NCI-H1436 treated with DMSO at 0.1 percent for 48 hours (cell line): ENCODE data around the gene CCDC192.

Experiments
- DNase-seq: peaks from one replicate; lab custom pipeline; 2025; lab: John Stamatoyannopoulos, UW

Gene CCDC192

GRCh38 chr5:127885176-127885575 lies 182.0 kb downstream of the CCDC192 start:
- DNase-seq, result no peak

- DNase-seq, result no peak
Observed at GRCh38 chr5:127886081-127886480, 182.9 kb downstream of the CCDC192 start.

- no peak for DNase-seq
Observed at GRCh38 chr5:127887282-127887681, 184.1 kb downstream of the CCDC192 start.

GRCh38 chr5:127891942-127892341 lies 188.8 kb downstream of the CCDC192 start:
- no peak for DNase-seq

DNA sequence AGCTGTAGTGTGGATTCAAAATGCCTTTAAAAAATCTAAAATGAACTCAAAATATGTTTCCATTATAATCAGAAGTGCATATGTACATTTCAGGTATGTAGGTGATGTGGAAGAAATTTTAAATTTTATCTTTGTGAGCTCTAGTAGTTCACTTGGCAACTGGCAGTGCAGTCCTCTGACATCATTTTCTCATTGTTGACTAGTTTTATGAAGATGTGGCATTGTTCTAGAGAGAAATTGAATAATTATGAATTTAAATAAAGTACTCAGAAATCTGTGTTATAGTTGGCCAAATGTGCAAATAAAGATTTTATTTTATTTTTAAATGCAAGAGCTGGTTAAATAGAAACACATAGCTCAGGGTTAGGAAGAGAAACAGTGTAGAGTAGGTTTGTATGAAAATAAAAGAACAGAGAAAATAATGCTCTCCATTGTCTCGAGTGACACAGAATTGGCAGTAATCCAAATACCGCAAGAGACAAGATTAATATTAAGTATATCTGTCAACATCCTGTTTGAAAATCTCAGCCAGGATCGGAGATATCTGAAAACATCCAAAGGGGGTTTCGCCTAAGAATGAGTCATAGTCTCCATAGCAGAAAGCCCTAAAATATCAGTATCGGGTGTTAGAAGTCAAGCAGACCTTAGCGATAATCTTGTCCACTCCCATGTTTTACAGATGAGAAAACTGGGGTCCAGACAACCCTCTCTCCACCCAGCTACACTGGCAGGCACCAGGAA lies 189.4 kb downstream of the CCDC192 start:
- no peak for DNase-seq

DNA sequence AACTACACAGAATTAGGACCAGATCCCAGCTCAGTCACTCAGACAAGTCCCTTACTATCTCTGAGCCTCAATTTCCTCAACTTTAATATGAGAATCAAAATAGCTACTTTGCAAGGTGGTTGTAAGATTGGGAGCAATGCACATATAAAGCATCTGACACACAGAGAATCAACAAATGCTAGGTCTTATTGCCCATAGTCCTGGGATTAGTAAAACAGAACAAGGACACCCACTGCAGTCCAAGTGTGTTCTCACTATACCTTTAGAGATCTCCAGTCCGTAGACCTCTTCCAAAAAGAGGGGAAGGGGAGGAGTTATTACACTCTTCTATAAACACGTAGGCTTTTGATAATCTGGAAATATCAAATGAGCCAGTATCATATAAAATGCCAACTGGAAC lies 190.0 kb downstream of the CCDC192 start:
- DNase-seq, result no peak

GRCh38 chr5:127894461-127894860 lies 191.3 kb downstream of the CCDC192 start:
- no peak for DNase-seq

- no peak for DNase-seq
Observed at GRCh38 chr5:127898551-127899213, 195.5 kb downstream of the CCDC192 start.

DNA sequence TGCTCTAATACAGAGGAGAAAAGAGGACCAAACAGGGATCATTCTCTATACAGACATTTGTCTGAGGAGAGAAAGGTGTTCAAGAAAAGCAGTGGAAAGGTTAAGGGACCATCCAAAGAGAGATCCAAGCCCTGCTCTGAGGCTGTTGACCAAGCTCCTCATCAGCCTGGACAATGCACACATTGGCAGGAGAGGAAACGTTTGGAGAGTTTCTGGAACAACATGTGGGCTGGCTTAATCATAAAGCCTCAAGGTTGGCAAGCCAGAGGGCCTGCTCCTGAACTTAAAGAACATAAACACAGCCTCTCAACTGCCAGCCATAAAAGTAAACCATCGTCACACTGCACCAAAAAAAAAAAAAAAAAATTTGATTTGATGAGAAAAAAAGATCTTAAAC lies 196.0 kb downstream of the CCDC192 start:
- DNase-seq, result no peak

DNA sequence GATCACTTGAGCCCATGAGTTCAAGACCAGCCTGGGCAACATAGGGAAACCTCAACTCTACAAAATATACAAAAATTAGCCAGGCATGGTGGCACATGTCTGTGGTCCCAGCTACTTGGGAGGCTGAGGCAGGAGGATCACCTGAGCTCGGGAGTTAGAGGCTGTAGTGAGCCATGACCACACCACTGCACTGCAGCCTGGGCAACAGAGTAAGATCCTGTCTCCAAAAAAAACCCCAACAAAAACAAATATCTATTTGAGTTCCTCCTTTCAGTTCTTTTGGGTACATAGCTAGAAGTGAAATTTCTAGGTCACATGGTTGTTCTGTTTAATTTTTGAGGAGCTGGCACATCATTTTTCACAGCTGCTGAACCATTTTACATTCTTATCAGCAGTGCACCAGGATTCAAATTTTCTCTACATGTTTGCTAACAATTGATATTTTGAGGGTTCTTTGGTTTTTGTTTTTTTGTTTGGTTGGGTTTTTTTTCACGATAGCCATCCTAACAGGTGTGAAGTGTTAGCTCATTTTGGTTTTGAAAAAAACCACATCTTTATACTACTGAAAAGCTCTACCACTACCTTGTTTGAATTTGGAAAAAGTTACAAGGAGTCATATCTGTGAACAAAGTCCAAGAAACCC lies 203.5 kb downstream of the CCDC192 start:
- DNase-seq, result no peak

DNA sequence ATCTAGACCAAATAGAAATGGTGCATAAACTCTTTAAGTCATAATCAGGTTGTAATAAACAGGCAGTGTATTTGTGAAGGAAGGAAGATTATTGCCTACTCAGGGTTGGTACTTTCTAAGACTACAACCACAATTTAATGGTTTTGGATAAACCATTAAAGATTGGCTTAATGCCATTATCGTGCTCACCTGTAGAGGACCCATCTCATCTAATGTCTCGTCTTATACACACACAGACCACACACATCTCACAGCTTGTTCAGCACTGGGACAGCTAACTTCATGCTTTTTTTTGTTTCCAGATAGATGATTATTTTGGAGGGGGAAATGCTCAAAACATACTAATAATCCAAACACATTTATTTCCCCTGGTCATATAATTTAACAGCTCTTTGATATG lies 204.7 kb downstream of the CCDC192 start:
- no peak for DNase-seq

DNA sequence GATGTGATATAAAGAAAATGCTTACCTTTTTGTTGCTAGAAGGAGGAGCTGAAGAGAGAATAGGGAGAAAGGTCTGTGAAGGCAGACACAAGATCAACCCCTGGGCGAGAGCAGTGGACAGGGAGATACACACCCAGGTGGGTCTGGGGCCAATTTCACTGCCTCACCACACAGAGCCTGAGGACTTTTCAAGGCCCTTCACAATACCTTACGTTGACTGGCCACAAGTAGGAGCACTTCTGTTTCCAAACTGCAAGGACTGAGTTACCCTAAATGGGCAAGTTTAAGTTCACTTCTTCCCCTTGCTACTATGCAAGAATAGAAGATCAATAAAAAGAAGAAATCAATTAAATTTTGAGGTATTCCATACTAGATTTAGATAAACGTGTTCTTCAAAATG lies 205.9 kb downstream of the CCDC192 start:
- DNase-seq, result no peak

GRCh38 chr5:127909821-127910220 lies 206.6 kb downstream of the CCDC192 start:
- DNase-seq, result no peak

DNA sequence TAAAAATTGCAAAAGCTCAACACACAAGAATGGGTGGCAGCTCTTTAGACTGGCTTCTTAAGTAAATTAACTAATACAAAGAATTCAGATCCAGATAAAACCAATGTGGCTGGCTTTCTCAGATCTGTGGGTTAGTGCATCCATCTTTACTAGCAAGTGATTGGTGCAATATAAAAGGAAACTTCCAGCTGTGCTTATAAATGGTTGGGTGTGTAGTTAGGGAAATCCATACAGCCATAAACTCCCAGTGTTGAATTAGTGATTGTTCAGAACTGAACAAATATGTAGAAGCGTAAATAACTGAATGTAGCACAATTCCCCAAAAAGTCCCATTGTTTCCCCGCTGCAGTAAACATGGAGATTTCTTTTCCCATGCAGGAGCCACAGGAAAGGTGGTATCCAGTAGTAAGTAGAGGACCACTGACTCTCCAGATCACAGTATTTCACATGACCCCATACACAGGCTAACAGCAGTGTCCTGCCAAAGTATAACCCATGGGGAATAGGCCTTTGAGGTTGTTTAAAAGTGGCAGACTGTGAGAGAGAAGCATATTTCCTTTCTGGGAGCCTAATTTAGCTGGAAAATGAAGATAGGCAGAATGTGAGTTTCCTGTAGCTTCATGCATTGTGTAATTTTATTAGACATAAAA lies 207.2 kb downstream of the CCDC192 start:
- DNase-seq, result no peak

GRCh38 chr5:127911619-127912018 lies 208.4 kb downstream of the CCDC192 start:
- no peak for DNase-seq

DNA sequence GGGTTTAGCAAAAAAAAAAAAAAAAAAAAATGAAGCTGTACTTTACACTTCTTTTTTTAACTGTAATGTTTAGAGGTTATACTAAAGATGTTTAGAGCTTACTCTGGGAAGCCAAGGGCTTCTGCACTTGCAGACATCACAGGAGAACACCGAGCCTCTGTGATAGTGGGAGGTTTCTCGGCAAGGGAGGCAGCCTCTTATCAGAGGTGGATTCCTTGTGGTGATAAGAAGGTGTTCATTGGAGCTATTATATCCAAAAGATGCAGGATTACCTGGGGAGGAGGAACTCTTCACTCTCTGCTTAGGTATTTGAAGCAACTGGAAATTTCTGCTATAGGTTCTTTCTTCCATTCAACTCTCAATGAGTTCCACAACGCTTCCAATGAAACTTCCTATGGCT lies 209.2 kb downstream of the CCDC192 start:
- no peak for DNase-seq

DNA sequence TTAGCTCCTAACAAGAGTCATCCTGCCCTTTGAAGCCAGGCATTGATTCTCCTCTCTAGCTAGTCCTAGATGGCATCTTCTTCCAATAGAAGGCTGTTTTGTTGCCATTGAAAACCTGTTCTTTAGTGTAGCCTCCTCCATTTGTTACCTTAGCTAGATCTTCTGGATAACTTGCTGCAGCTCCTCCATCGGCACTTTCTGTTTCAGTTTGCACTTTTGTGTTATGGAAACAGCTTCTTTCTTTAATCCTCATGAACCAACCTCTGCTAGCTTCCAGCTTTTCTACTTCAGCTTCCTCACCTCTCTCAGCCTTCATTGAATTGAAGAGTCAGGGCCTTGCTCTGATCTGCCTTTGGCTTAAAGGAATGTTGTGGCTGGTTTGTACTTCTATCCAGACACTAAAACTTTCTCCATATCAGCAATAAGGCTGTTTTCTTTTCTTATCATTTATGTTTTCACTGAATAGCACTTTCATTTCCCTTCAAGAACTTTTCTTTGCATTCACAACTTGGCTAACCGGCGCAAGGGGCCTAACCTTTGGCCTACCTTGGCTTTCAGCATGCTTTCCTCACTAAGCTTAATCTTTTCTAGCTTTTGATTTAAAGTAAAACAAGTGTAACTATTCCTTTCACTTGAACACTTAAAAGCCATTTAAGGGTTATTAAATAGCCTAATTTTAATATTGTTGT lies 213.8 kb downstream of the CCDC192 start:
- DNase-seq, result no peak

GRCh38 chr5:127919006-127919796 lies 216.0 kb downstream of the CCDC192 start:
- no peak for DNase-seq

- DNase-seq, result no peak
Observed at GRCh38 chr5:127919818-127920217, 216.6 kb downstream of the CCDC192 start.

DNA sequence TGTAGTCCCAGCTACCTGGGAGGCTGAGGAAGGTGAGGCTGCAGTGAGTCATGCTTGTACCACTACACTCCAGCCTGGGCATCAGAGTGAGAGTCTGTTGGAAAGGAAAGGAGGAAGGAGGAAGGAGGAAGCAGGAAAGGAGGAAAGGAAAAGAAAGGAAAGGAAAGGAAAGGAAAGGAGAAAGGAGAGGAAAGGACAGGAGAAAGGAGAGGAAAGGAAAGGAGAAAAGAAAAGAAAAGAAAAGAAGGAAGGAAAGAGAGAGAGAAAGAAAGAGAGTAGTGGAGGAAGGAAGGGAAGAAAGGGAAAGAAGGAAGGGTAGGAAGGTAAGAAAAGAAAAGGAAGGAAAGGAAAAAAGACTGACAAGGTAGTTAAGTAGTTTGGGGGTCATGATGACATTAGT lies 217.7 kb downstream of the CCDC192 start:
- DNase-seq, result no peak

GRCh38 chr5:127922603-127923002 lies 219.4 kb downstream of the CCDC192 start:
- no peak for DNase-seq
